HTR-8/SVneo (cell line): Measurements from ENCODE around the gene RHBDF2.

Source experiments
- DNase-seq: peaks from one replicate; pipeline ENCODE4 v3.0.0; 2011; ENCODE audit warnings: low spot score, mixed read lengths; ENCODE audit not compliant: insufficient read length
- FAIRE-seq: peaks from 2 replicates; lab custom pipeline; 2011; peaks lifted over from hg19 to GRCh38; lab: Jason Lieb, UNC

The RHBDF2 gene

GRCh38 chr17:76445697-76446448 is 55.4 kb downstream of the RHBDF2 start:
- FAIRE-seq (no peak), DNase-seq (no peak)

DNA sequence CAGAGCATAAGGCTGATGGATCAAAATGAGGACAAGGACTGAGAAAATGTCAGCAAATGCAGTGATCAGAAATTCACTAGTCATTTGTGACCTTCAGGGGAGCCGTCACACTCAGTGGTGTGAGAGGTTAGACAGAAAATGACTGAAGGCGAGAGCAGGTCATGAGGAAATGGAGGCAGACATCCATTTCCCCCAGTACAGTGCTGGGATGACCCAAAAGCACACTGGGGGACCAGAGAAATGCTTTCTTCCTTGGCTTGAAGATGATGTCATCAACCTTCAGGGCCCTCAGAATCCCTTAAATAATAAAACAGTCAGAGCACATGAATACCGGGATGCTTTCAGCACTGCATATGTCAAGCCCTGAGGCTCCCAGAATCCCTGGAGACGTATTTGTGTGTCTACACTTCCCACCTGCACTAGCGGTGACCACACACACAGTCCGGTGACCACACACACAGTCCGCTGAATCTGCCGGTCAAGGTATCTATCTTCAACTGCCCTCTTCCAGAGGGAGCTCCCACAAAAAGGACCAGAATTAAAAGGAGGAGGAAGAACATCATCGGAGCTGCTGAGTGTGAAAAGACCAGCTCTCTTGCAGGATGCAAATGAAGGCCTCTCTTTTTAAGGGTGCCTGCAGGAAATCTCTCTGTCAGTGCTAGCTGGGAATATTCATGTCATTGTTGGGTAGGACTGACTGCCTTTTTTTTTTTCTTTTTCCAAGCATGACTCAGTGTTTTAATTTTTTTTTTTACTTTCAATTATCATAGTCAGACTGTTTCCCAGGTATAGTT is 56.5 kb downstream of the RHBDF2 start:
- DNase-seq (no peak), FAIRE-seq (no peak)

- DNase-seq (no peak), FAIRE-seq (peak; percentile 52)
Measured at GRCh38 chr17:76442341-76443338, 58.6 kb downstream of the RHBDF2 start.

DNA sequence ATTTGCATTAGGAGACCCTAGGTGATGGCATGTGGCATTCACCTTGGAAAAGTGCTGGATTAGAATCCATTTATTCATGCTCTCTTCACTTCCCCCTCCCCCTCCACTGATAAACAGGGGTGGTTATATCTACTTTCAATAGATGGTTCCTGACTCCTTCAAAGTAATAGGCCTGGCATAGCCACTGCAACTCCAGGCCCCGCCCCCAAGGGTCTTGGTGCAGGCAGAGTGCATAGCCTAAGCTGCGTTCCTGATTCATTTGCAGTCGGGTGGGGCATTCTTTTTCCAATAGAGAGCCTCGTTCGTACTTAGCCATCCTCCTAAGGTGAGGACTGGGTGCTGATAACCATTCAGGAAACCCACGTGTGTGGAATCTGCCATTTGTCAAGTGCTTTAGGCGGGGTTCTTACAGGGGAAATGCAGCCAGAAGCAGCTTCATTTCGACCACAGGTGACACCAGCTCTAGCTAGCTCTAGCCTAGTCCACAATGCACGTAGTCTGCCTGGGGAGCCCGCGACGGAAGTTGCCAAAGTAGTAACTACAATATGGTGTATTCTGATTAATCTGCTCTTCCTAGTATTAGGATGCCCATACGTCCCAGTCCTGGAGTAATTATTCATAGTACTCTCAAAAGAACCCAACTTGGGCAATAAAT is 59.4 kb downstream of the RHBDF2 start:
- FAIRE-seq: no peak
- DNase-seq: no peak

- FAIRE-seq: no peak
- no peak for DNase-seq
Measured at GRCh38 chr17:76440751-76441362, 60.4 kb downstream of the RHBDF2 start.

- FAIRE-seq (no peak), DNase-seq (no peak)
Measured at GRCh38 chr17:76439314-76439928, 61.8 kb downstream of the RHBDF2 start.

GRCh38 chr17:76438906-76439305 is 62.3 kb downstream of the RHBDF2 start:
- FAIRE-seq (no peak), DNase-seq (no peak)

DNA sequence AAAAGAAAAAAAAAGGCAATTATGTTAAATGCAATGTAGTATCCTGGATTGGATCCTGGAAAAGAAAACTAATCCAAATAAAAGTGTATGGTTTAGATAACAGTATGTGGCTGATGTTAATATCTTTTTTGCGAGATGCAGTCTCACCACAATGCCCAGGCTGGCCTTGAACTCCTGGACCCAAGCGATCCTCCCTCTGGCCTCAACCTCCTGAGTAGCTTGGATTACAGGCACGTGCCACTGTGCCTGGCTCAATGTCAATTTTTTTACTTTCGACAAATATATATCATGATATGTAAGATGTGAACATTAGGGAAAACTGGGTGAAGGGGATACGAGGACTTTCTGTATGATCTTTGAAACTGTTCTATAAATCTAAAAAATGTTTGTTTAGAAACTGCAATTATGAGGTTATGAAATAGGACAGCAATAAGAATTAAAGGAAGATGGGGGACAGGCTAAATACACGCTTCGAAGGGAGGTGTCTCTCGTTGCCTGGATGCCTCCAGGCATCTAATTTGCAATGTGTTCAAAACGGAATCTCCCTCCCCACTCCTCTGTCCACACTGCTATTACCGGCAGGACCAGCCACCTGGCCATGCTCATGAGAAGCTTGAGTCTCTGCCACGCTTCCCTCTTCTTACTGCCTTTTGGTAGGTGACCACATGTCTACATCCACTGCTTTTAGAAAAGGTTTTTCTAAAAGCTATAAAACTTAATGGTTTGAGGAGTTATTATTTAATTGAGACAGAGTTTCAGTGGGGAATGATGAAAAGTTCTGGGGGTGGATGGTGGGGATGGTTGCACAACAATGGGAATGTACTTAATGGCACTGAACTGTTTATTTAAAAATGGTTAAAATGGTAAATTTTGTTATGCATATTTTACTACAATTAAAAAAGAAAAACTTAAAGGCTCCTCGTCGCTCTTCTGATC is 63.5 kb downstream of the RHBDF2 start:
- DNase-seq (no peak), FAIRE-seq (no peak)

- FAIRE-seq (no peak), DNase-seq (no peak)
Measured at GRCh38 chr17:76435751-76436150, 65.5 kb downstream of the RHBDF2 start.

- FAIRE-seq: no peak
- DNase-seq: no peak
Measured at GRCh38 chr17:76434870-76435269, 66.4 kb downstream of the RHBDF2 start.

- DNase-seq (no peak), FAIRE-seq (no peak)
Measured at GRCh38 chr17:76433693-76434092, 67.5 kb downstream of the RHBDF2 start.

DNA sequence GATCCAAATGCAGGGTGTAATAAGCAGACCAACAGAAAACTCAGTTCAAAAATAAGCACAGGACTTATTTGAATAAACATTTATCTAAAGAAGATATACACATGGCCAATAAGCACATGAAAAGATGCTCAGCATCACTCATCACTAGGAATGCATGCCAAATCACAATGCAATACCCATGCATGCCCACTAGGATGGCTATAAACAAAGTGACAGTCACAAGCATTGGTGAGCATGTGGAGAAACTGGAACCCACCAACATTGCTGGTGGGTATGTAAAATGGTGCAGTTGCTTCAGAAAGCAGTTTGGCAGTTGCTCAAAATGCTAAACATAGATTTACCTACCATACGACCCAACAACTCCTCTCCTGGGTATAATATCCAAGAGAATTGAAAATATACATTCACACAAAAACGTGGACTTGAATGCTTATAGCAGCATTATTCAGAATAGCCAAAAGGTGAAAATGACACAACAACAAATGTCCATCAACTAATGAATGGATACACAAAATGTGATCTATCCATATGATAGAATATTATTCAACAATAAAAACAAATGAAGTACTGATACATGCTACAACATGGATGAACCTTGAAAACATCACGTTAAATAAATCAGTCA is 68.4 kb downstream of the RHBDF2 start:
- no peak for DNase-seq
- FAIRE-seq: peak; percentile 67

DNA sequence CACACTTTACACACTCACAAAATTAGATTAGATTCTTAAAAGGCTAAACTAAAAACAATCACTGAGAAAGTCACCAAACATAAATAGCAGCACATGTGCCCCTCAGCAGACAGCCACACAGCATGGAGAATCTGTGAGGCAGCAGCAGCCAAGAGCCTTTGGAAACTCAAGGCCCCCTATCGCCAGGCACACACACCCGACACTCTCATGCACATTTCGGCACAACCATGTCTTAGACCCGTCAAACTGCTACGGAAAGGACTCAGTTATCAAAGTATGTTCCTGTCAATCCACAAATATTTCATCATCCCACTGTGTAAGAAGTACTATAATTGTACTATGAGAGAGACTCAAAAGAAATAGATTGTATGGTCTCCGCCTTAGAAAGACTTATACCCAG is 69.2 kb downstream of the RHBDF2 start:
- FAIRE-seq (peak; percentile 28), DNase-seq (no peak)

GRCh38 chr17:76431509-76431908 is 69.7 kb downstream of the RHBDF2 start:
- no peak for FAIRE-seq
- no peak for DNase-seq

DNA sequence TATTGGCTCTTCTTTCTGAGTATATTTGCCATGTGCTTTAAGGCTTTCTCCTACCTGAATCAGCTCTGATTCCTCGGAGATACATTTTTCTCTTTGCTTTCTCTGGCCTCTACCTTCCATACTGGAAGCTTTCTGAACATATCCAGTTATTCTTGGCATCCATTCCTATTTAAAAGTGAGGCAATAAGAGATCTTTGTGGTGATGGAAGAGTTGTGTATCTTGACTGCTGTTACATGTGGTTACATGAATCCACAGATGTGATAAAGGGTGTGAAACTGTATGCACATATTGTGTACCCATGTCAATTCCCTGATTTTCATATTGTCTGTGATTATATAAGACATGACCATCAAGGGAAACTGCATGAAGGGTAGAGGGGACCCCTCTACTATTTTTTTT is 72.7 kb downstream of the RHBDF2 start:
- FAIRE-seq (no peak), DNase-seq (no peak)

GRCh38 chr17:76427501-76428231 is 73.6 kb downstream of the RHBDF2 start:
- FAIRE-seq (no peak), DNase-seq (no peak)

GRCh38 chr17:76426853-76427252 is 74.4 kb downstream of the RHBDF2 start:
- FAIRE-seq: no peak
- DNase-seq: no peak
